ENCODE measurements around the gene SULT4A1.

The SULT4A1 gene

GRCh38 chr22:43802897-43803495 is 59.3 kb downstream of the SULT4A1 start:
- no peak for DNase-seq (ENCODE audit: low read depth)

GRCh38 chr22:43800970-43801369 is 61.3 kb downstream of the SULT4A1 start:
- no peak for DNase-seq (ENCODE audit: low read depth)

DNA sequence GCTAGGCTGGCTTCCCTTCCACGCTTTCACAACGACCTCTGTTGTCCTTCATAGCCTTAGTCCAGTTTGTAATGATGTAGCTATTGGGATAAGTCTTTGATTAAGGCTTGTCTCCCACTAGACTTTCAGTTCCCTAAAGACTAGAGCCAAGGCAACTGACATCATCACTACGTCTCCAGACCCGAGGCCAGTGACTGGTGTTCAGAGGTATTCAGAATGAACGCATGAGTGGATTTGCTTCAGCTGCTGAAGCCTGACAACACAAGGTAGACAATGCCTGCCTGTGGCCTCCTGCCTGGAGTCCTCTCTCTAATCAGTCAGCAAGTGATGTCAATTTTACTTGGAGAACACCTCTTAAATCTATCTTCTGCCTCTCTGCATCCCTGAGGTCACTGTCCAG is 63.8 kb downstream of the SULT4A1 start:
- no peak for DNase-seq (ENCODE audit: low read depth)

DNA sequence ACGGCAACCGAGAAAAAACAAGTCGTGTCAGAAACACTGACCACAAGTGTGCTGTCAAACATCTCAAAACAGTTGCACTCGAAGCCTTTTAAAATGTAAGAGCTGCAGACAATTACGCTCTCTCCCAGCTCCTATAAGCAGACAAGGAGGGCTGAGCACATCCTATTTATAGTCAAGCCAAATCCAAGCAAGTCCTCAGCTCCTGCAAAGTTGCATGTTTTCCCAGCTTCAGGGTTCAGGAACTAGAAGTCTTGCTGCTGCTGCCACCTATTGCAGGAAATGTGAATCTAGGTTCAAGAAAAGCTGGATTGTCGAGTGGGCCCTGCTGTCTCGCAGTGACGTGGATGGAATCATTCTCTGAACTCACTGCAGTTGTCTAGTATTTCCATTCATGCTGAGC is 65.7 kb downstream of the SULT4A1 start:
- DNase-seq (ENCODE audit: low read depth), result no peak

- no peak for DNase-seq (ENCODE audit: low read depth)
Measured at GRCh38 chr22:43795320-43795719, 67.0 kb downstream of the SULT4A1 start.

DNA sequence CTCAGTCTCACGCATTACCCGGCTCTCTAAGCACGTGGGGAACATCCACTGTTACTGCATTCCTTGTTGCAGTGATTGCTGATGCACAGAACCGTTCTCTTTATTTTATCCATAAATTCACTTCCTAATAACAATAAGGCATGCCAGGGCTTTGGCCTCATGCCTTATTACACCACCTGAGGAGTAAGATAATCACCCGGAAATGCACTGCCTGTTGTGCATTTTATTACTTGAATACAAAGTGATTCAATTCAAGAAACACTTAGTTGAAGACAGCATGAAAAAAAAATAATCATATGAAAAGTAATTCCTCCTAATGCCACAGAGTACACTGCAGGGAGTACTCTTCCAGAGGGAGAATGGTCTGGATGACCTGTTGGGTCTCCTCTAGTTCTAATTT is 69.4 kb downstream of the SULT4A1 start:
- DNase-seq (ENCODE audit: low read depth), result no peak

- no peak for DNase-seq (ENCODE audit: low read depth)
Measured at GRCh38 chr22:43789452-43789851, 72.9 kb downstream of the SULT4A1 start.

DNA sequence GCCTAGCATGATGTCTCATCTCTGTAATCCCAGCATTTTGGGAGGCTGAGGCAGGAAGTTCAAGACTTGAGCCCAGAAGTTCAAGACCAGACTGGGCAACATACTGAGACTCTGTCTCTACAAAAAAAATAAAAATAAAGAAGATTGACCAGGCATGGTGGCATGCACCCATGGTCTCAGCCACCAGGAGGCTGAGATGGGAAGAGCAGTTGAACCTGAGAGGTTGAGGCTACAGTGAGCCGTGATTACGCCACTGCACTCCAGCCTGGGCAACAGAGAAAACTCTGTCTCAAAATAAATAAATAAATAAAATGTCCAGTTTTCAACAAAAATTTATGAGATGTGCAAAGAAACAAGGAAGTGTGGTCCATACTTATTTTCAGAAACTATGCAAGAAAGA is 78.5 kb downstream of the SULT4A1 start:
- no peak for DNase-seq (ENCODE audit: low read depth)

GRCh38 chr22:43782448-43782847 is 79.9 kb downstream of the SULT4A1 start:
- no peak for DNase-seq (ENCODE audit: low read depth)

DNA sequence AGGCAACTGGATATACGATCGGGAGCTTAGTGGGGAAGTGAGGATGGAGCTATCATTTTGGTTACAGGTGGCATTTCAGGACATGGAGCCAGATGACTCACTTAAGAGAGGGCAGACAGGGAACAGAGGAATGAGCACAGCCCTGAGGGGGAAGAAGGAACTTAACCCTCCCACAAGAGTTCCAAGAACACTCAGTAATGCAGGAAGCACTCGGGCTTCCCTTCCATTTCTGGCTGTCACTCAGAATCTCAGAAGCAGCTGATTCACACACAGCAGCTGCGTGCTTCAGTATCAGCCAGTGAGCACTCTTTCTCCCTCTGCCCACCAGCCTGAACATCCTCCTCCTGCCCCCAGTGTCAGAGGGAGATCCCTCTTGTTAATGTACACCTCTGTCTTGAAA is 85.0 kb downstream of the SULT4A1 start:
- no peak for DNase-seq (ENCODE audit: low read depth)

GRCh38 chr22:43776081-43776670 is 86.1 kb downstream of the SULT4A1 start:
- DNase-seq (ENCODE audit: low read depth), result no peak
